HG03460 (cell line): Measurements from ENCODE around the gene SYNJ2.

Experiments
- ATAC-seq: cut with Tn5 transposase; IDR thresholded peaks from one replicate; pipeline ENCODE4 v1.9.1; 2021; ENCODE audit not compliant: unreplicated experiment

The SYNJ2 gene

DNA sequence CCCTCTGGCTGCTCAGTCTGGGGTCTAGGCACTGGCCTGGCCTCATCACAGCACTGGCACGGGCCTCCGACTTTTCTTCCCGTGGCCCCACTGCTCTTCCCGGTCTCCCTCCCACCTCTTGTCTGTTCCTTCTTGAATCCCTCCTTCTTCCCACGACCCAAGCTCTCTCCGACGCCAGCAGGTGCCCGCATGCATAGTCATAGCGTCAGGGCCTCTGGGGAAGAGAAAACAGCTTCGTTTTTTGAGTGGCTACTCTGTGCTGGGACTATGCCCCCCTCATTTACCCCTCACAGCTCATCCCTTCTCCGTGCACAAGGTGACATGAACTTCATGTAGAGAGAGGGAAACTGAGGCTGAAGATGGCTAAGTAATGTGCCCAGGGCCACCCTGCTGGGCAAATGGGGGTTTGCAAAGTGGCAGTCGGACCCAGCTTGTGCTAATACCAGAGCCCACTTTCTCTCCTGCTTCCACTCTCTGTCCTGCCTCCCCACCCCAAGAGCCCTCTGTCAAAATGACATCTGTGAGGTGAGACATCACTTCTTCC lies 59.2 kb downstream of the SYNJ2 start:
- ATAC-seq: no peak

DNA sequence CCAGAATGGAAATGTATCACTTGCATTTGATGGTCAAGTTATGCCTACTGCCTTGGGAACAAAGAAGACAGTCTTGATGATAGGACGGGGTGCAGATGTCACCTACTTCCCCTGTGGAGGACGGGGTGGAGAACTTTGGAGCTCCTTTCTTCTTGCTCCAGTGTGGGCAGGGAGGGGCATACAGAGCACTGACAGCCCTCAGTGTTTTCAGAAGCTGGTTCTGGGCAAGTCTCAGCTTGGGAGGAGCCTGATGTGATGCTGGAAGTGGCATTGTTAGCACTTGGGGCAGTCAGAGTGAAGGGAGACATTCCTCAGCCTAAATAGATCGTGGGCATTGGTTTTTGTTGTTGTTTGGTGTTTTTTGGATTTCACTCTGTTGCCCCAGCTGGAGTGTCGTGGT lies 59.7 kb downstream of the SYNJ2 start:
- no peak for ATAC-seq

DNA sequence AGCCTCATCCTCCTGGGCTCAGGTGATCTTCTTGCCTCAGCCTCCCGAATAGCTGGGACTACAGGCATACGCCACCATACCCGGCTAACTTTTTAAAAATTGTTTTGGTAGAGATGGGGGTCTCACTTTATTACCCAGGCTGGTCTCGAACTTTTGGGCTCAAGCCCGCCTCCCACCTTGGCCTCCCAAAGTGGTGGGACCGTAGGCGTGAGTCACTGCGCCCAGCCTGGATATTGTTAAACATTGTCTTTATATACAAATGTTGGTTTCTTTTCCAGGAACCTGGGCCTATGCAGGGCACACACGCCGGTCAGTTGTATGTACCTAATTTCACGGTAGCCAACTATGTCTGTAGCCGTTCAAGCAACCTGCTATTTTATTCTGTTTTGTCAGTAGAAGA lies 60.1 kb downstream of the SYNJ2 start:
- ATAC-seq: no peak

DNA sequence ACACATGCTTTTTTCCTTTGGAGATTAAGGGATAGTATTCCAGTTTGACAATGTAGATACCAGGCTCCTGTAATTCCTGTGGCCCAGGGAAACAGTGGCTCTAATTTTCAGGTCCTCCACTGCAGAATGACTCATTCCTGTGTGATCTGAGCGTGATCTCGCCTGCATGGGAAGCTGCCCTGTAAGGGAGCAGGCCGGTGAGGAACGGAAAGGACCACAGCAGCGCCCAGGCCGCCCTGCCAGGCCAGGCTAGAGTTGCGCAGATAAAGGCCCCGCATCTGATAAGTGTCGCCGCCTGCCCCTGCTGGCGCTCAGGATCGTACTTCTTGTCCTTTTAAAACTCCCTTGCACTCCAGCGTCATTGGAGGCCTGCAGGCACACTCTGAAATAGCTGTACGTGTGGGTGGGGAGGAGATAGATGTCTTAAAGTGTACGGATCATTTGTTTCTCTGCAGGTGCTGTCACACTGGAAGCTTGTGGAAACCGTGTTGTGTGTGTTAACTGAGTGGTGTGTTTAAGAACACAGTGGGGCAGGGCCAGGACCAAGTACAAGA lies 60.7 kb downstream of the SYNJ2 start:
- ATAC-seq: no peak

DNA sequence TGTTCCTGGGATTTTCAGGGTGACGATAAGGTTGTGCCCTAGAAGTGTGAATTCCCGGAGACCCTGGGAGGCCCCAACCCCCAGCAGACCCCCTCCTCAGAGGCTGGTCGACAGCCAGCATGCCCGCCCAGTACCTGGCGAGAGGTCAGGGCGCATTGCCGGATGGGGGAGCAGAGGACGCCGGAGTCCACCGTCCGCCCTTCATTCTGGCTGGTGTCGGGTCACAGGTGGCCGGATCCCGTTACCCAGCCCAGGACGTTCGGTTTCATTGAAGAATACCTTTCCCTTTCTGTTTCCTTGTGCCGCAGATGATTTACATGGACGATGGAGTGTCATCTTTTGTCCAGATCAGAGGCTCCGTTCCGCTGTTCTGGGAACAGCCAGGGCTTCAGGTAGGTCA lies 61.3 kb downstream of the SYNJ2 start:
- ATAC-seq: no peak

DNA sequence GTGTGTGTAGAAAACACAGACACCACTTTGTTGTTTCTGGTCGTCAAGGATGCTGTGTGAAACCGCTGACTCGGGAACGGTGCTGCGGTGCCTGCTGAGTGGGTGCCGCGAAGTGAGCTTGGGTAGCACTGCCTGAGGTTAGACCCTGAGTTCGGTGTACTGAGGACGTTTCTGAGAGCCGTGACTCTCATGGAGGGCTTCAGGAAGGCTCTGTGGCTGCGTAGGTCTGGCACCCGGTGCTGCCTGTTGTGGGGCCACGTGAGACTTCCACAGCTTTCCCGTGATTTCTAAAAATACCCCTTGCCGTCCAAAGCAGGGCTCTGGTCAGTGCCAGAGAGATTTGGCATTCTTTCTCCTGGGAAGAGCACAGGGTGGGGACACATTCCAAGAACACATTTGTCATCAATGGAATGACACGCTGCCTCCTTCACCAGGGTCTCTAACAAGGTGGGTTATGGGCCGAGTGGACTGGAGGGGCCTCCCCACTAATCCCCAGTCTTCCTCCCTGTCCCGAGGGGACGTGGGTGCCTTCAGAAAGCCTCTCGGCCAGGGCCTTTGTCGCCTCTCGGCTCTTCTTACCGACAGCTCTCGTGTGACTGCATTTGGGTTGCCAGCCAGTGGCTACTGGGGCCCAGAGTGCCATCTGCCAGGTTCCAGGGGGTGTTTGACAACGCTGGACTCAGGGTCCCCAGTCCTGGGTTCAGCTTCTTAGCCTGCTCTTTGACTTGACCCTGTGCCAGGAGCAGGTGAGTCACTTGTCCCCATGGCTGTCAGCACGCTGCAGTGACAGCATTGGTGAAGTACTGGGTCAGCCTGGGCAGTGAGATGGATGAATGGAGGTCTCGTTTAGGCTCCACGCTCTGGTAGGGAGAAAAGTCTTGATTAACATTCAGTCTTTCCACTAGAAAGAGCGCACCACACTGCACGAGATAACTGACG lies 62.2 kb downstream of the SYNJ2 start:
- no peak for ATAC-seq

DNA sequence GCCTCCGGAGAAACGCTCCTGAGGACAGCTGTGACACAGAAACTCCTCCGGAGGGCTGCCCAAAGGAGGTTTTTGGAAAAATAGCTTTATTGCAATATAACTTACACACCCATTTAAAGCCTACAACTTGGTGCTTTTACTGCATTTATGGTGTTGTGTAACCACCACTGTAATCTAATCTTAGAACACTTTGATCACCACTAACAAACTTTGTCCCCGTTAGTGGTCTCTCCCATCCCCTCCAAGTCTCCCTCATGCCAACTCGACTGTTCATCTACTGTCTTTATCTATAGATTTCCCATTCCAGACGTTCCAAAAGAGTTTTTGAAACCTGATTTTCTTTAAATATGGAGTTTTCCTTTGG lies 62.8 kb downstream of the SYNJ2 start:
- ATAC-seq: no peak

DNA sequence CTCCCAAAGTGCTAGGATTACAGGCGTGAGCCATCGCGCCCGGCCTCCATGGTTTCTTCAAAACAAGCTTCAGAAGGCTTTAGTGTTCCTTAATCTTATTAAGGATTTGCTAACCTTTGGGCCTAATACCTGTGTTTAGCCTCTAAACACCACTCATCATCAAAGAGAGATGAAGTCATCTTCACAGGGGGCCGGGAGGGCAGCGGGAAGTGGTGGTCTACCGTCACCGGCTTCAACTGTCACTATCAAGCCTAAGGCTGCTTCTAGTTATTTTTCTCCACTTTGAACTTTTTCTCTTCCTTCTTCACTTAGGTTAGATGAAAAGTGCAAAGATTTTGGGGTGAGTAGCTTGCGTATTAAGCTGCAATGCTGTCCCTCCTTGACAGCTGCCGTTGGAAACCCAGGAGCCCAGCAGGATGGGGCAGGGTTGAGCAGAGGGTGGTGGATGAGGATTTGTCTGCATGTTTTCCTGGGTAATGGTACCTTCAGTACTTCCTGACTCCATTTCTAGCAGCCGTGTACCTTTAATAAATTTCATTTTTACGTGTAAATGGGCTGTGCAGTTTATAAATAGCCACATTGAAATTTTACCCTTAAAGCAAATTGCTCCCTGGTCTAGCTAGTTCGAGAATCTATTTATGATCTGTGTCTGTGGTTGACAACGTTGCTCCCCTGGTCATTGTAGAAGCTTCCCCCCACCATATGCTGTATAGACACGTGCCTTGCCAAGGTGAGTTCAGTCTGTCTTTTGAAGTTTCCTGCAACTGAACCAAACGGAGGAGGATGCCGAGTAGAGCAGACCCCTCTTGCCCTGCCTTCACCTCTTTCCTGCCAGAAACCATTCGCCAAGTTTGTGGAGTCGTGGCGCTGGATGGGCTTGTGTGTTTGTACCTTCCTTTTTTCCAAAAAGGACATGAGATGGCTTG lies 64.8 kb downstream of the SYNJ2 start:
- no peak for ATAC-seq

DNA sequence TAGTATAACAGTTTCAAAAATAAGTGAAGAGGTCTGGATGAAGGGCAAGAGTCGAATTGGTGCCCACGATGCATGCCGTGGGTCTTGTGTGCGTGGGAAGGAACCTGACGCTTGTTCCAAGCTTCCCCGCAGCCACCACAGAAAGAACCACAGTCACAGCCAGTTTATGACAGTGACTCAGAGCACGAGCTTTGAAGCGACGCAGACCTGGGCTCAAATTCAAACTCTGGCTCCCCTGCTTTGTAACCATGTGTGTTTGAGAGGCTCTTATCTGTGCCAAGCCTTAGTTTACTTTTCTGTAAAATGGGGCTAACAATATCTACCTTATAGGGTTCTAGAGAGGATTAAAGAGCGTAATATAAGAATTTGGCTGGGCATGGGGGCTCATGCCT lies 65.5 kb downstream of the SYNJ2 start:
- no peak for ATAC-seq

DNA sequence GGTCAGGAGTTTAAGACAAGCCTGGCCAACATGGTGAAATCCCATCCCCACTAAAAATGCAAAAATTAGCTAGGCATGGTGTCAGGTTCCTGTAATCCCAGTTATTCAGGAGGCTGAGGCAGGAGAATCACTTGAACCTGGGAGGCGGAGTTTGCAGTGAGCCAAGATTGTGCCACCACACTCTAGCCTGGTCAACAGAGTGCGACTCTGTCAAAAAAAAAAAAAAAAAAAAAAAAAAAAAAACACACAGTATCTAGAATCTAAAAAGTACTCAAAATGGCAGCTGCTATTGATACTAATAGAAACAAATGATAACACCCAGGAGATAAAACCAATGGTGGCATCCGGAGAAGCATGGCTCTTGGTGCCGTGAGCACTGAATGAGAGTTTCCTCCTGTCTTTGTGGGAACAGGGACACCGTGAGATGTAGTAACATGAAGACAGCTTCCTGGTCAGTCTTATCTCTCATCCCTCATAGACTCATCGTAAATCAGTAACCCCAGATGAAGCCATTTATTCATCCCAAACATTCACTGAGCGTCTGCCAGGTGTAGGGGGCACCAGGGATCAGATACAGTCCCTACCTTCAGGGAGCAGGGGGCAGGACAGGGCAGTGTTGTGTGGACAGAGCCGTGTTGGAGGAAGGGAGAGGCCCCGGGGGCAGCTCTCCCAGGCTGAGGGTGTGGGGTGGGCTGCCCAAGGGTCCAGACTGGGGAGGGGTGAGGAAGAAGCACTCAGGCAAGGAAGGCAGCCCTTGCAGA lies 66.1 kb downstream of the SYNJ2 start:
- ATAC-seq: no peak

DNA sequence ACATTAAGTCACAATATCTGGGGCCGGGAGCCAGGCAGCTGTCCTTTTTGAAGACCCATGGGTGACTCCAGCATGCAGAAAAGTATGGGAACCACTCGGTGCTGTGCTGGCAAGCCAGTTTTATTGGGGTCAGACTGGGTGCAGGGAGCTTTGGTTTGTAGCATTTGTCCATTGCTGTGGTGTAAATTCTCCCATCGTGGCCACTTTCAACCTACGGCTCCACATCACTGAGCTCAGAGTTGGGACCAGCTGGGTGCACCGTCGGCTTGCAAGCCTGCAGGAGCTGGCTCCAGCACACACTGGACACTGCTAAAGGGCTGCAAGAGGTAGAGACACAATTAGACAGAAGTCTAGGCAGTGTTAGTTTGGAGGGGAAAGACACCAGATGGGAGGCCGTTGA lies 66.9 kb downstream of the SYNJ2 start:
- ATAC-seq: no peak

DNA sequence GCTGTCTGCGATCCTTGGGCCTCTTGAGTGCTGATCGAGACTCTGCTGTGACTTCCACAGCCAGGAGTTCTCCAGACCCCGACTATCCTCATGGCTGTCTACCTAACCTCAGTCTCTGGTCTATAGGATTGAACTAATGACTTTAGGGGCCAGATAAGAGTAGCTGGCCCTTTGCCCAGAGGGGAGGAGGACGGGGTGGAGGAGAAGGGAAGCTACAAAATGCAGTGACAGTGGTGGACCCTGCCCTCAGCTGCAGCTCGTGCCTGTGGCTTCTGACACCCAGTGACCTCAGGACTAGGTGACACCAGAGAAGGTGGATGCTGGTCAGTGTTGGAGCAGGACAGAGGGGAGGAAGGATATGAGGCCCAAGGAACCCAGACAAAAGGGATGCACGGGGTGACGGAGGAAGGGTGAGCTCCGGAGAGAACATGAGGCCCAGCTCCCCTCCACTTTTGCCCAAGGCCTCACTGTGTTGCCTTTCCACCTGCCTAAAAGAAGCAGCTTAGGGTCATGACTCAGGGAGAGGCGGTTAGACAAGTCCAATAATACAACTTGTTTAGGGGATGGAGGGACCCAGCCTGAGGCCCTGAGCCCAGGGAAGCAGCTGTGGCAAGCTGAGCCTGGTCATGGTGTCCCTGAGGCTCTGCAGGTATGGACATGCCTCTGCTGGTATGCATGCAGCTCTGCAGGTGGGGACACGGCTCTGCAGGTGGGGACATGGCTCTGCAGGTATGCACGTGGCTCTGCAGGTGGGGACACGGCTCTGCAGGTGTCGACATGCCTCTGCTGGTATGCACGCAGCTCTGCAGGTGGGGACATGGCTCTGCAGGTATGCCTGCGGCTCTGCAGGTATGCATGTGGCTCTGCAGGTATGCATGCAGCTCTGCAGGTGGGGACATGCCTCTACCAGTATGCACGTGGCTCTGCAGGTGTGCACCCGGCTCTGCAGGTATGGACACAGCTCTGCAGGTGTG lies 67.7 kb downstream of the SYNJ2 start:
- ATAC-seq: no peak

DNA sequence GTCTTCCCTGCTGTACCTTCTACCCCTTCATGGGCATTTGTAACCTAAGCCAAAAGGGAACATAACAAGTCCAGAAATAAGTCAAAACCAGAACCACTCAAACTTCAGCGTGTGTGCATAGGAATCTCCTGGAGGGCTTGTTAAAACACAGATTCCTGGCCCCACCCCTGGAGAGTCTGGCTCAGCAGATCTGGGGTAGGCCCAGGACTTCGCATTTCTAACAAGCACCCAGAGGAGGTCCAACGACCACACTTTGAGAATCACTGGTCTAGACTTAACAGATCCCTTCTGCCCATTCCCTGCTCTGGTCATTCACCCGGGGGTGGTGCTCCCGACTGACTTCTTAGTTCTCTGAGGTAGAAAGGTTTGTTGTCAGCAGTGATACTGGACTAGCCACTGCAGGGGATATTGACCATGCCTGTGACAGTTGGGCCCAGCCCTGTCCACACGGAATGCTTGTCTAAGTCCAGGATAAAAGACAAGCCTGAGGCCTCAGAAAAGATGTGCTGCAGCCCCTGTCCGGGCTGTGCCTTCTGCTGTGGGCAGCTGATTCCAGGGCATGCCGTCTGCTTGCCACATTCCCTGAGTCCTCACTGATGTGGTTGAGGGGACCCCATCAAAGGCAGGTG lies 68.6 kb downstream of the SYNJ2 start:
- ATAC-seq: no peak

DNA sequence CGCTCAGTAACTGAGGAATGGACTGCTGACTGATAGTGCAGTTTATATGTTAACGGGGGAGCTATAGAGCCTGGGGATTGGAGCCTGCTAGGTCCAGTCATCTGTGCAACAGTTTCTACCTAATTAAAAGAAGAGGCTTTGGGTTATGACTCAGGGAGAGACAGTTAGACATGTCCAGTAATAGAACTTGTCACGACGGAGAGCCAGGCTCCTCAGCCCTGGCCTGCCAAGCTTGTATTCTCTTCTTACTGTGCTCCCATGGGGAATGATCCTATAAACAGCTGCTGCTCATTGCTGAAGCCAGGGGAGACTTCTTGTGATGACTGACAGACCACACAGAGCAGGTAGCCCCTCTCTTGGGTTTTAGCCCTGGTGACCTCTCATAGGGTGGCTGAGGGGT lies 69.3 kb downstream of the SYNJ2 start:
- no peak for ATAC-seq

DNA sequence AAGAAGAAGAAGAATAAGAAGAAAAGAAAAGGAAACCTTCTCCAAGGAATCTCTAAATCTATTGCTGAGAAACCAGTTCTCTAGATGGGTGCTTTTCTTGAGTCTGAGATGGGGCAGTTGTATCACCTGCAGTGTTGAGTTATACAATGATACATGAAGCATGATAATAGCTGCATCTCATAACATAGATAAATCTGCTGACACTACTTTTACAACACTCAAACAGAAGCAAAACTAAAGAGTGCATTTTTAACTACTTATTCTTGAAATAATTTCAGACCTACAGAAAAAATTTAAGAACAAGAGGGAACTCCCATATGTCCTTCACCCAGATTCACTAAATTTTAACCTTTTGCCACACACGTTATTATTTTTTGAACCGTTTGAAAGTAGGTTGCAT lies 70.3 kb downstream of the SYNJ2 start:
- ATAC-seq: no peak

DNA sequence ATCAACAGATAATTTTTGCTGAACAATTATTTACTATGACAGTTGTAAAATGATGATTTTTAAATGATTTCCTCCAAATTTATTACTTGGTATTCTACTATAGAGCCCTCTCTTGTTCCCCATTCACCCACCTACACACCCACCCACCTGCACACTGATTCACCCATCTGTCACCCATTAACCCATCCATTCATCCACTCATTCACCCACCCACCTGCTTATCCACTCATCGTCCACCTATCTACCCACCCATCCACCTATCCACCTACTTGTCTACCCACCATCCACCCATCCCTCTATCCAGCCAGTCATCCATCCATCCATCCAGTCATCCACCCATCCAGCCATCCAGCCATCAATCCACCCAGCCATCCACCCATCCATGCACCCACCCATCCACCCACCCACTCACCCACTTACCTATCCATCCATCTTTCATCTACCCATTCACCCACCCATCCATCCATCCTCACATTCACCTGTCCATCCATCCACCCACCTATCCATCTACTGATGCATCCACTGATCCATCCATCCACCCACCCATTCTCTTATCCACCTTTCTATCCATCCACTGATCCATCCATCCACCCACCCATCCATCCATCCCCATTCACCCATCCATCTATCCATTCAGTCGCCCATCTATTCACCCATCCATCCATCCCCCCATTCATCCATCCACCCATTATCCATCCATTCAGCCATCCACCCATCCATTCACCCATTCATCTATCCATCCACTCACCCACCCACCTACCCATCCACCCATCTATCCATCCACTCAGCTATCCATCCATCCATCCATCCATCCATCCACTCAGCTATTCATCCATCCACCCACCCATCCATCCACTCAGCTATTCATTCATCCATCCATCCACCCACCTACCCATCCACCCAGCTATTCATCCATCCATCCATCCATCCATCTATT lies 72.0 kb downstream of the SYNJ2 start:
- ATAC-seq: no peak

DNA sequence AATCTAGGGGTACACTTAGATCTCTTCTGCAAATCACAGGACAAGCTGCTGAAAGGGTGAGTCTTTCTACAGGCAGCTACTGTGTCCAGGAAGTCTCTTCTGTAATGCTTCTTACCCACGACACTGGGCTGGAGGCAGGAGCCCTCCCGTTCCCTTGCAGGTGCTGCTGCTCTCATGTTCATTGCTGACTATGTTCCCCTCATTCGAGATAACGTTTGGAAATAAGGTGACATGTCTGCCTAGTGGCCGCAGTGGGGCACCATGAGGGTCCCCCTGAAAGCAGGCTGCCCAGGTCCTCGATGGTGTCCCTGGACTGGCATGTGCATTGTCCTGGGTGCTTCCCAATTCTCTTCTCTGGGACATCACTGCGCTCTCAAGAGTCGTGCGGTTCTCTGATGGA lies 74.7 kb downstream of the SYNJ2 start:
- no peak for ATAC-seq

DNA sequence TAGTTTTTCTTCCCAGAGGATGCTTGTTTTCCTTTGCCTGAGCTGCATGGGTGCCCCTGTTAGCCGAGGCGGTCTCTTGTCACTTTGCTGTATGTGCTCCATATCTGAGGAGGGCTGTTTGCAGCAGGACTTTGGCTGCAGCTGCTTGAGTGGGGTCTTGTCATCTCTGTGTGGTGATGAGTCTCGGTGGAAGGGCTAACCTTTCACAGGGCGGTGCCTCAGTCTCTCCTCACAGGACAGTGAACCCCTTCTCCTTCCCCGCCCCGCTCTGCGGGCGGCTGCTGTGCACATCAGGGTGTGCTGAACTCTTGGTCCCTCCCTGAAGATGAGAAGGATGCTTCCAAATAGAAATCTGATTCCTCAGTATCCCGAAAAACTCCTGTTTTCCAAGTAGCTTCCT lies 75.1 kb downstream of the SYNJ2 start:
- ATAC-seq: no peak
